ENCODE data around the gene THOC6.
"Not testable (repeated sequence)": the region's sequence is repeated elsewhere in the genome, so short reads cannot be mapped to it uniquely, and the experiment has no call there.

Gene THOC6

GRCh38 chr16:3066440-3066748 is 42.6 kb downstream of the THOC6 start:
- no peak for DNase-seq (ENCODE audit: low spot score)
- no peak for TF ChIP-seq CTCF (IDR thresholded peaks at IDR 0.05; ENCODE audit: extremely low read depth, missing control alignments)

GRCh38 chr16:3068487-3068886 is 44.7 kb downstream of the THOC6 start:
- no peak for DNase-seq (ENCODE audit: low spot score)
- TF ChIP-seq CTCF (IDR thresholded peaks at IDR 0.05; ENCODE audit: extremely low read depth, missing control alignments) = no peak

GRCh38 chr16:3069146-3069545 is 45.3 kb downstream of the THOC6 start:
- not testable (repeated sequence) for DNase-seq (ENCODE audit: low spot score)

GRCh38 chr16:3070608-3071111 is 46.8 kb downstream of the THOC6 start:
- no peak for DNase-seq (ENCODE audit: low spot score)
- TF ChIP-seq CTCF (IDR thresholded peaks at IDR 0.05; ENCODE audit: extremely low read depth, missing control alignments) = no peak

GRCh38 chr16:3071655-3072054 is 47.8 kb downstream of the THOC6 start:
- TF ChIP-seq CTCF (IDR thresholded peaks at IDR 0.05; ENCODE audit: extremely low read depth, missing control alignments) = no peak

GRCh38 chr16:3072148-3072547 is 48.3 kb downstream of the THOC6 start:
- DNase-seq (ENCODE audit: low spot score) = not testable (repeated sequence)

More at GRCh38 chr16:3071655-3072054, 47.8 kb downstream of the THOC6 start:
- no peak for DNase-seq (ENCODE audit: low spot score)

GRCh38 chr16:3072576-3073263 is 48.9 kb downstream of the THOC6 start:
- DNase-seq (ENCODE audit: low spot score) = not testable (repeated sequence)

- DNase-seq (ENCODE audit: low spot score) = no peak
- no peak for TF ChIP-seq CTCF (IDR thresholded peaks at IDR 0.05; ENCODE audit: extremely low read depth, missing control alignments)
Observed at GRCh38 chr16:3073448-3073847, 49.6 kb downstream of the THOC6 start.

- TF ChIP-seq CTCF (IDR thresholded peaks at IDR 0.05; ENCODE audit: extremely low read depth, missing control alignments) = no peak
- DNase-seq (ENCODE audit: low spot score) = peak; percentile 69
Observed at GRCh38 chr16:3074860-3075522, 51.2 kb downstream of the THOC6 start.

All from GM20000 (cell line).